ENCODE results near the gene ARL5C.
"Not testable (repeated sequence)": the region's sequence is repeated elsewhere in the genome, so short reads cannot be mapped to it uniquely, and the experiment has no call there.

Gene ARL5C

DNA sequence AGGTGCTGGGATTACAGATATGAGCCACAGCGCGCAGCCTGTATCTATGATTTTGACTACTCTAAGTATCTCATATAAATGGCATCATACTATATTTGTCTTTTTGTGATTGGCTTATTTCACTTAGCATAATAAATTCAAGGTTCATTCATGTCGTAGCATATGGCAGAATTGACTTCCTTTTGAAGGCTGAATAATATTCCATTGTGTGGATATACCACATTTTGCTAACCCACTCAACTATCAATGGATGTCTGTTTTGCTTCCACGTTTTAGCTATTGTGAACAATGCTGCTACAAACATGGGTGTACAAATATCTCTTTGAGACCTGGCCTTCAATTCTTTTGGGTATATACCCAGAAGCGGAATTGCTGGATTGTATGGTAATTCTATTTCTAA lies 24.7 kb downstream of the ARL5C start:
- no peak for DNase-seq (ENCODE audit: low read depth)

DNA sequence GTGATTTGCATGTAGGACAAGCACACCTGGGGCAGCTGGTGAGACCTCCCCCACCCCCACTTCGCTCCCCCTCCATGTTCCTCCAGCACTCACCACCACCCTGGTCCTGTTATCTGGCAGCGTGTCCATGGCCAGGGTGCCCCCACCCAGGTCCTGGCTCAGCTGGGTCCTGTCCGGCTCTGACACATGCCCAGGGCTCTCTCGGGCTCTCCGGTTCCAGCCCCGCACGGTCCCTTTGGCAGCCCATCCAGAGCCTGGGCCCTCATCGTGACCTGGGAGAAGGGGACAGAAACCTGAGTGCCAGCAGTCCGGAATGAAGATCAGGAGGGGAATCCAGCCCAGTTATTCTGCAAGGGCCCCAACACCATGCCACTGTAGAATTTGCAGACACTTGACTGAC lies 26.4 kb downstream of the ARL5C start:
- DNase-seq (ENCODE audit: low read depth), result no peak

DNA sequence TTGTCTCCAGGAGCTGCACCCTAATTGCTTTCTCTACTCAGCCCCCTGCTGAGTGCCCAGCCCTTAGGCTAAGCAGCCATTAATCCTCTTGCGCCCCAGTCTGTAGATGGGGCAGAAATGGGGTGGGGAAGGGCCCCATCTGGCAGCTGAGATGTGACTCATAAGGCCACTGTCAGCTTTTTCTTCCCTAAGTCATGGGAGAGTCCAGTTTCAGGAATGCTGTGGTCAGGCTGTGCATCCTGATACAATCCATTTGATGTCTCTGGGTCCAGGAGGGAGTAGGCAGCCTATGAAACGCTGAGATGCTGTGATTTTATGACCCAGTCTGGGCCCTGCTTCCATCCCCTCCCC lies 26.8 kb downstream of the ARL5C start:
- DNase-seq (ENCODE audit: low read depth), result peak; percentile 60

DNA sequence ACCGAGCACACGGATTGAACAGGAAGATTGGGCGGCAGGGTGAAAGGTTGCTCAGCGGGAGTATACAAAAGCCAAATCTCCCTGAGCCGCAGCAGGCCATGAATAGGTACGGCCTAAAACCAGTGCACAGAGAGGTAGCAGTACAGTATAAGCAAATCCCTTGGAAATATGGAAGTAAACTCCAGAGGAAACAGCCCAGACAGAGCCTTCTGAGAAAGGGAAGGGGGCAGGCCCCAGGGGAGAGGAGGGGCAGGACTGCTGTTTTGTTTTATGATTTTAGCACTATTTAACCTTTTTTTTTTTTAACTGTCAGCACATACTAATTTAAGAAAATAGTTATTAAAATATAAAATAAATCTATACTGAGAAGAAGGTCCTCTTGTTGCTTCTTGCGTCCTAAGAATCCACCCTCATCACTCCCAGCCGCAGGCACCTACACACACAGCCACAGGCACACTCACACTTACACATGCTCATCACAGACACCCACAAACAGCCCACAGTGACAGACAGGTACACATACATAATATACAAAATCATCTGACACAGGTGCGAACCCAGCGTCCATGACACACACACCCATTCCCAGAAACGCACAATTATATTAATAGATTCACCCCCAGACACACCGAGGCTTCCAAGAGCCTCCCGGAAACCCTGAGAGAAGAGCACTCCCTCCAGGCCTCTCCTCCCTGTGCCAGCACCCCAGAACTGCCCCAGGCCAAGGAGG lies 27.4 kb downstream of the ARL5C start:
- no peak for DNase-seq (ENCODE audit: low read depth)

DNA sequence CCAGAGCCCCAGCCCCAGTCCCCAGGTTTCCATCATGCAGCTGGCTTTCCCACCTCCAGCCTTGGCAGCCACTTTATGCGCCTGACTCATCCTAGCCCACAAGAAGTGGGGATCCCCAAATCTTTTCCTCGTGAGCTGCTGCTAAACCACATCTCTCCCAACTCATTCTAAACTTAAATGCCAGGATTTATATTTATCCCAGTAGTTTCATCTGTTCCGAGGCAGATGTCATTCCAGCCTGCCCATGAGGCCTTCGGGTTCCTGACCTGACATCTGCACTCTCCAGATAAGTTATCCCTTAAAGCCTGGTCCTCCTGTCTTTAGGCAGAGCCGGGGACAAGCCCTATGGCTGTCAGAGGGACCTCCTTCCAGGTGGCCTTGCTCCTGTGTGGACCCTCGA lies 31.1 kb downstream of the ARL5C start:
- DNase-seq (ENCODE audit: low read depth), result no peak

DNA sequence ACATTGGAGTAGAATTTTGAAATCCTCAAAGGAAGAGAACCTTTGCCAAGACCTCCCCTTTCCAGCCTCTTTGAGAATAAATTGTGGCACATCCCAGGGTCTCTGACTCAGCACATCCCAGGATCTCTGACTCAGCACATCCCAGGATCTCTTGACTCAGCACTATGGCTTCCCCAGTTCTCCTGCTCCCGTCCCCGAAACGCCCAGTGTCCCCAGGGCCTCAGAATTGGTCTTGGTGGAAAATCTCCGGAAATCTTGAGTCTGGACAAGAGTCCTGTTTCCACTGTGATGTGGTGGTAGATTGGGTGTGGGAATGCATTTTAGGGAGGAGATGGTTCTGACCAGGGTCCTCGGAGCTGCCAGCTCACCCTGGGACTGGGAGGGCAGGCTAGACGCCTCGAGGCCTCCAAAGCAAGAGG lies 33.8 kb downstream of the ARL5C start:
- DNase-seq (ENCODE audit: low read depth), result no peak

DNA sequence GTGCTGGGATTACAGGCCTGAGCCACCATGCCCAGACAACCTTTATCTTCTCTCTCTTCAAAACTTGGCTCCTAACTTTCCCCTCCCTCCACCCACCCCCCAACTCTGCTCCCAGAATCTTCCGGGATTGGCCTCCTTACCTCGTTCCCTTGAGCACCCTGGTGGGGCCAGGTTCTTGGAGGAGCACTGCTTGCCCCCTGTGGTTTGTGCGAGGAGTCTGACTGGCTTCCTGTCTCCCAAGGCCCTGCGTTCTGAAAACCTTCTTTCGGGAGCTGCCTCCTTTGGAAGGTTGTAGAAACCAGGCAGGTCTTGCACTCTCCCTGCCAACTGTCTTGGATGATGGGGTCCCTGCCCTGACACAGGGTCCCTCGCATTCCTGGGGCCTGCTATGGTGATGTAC lies 34.3 kb downstream of the ARL5C start:
- no peak for DNase-seq (ENCODE audit: low read depth)

DNA sequence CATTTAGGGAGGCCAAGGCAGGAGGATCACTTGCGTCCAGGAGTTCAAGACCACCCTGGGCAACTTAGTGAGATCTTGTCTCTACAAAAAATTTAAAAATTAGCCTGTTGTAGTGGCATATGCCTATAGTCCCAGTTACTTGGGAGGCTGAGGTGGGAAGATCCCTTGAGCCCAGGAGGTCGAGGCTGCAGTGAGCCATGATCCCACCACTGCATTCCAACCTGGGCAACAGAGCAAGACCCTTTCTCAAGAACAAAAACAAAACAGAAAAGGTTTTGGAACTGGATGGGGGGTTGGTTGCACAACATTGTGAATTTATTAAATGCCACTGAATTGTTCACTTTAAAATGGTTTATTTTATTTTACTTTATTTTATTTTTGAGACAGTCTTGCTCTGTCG lies 35.8 kb downstream of the ARL5C start:
- no peak for DNase-seq (ENCODE audit: low read depth)

DNA sequence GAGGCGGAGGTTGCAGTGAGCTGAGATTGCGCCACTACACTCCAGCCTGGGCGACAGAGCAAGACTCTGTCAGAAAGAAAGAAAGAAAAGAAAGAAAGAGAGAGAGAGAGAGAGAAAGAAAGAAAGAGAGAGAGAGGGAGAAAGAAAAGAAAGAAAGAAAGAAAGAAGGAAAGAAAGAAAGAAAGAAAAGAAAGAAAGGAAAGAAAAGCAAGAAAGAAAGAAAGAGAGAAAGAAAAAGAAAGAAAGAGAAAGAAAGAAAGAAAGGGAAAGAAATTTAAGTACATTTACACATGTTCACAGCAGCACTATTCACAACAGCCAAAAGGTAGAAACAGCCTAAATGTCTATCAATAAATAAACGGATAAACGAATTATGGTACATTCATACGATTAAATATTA lies 36.4 kb downstream of the ARL5C start:
- not testable (repeated sequence) for DNase-seq (ENCODE audit: low read depth)

DNA sequence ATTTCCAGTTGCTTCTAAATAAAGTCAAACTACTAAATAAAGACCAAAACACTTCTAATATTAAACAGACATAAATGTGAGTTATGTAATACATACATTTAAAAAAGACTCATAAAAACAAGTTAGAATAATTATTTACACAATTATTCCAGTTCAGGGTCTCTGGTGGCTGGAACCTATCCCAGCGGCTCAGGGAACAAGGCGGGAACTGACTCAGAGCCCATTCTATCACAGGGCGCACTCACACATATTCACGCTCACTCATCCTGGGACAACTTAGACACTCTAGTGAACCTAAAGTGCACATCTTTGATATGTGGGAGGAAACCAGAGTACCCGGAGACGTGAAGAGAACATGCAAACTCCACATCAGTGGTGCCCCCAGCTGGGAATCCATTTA lies 39.5 kb downstream of the ARL5C start:
- DNase-seq (ENCODE audit: low read depth), result no peak

DNA sequence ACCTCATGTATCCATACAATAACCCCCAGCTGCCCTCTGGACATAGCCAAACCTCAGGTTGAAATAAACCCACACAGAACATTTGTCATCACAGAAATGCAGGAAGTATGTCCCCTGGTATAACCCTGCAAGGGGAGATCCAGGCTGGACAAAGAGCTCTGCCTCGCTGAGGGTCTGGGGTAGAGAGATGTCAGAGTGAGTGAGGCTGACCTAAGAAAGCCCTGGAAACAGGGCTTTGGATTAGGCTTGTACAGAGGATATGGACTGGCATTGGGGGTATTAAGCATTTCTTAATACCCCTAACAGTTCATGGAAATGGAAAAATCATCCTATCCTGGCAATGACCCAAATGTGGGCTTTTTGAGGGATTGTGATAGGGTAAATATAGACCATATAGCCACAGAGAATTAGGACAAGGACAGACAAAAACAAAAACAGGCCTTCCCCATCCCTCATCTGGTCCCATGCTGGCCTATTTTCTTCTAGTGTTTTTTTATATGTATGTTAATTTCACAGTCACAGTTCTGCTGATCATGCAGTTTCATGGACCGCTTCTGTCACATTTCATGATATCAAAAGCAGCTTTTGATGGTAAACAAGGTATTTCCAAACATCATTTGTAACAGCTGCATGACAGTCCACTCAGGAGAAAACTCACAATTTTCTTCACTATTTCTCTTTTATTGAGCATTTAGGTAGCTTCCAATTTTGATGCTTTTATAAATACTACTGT lies 40.7 kb downstream of the ARL5C start:
- DNase-seq (ENCODE audit: low read depth), result no peak

DNA sequence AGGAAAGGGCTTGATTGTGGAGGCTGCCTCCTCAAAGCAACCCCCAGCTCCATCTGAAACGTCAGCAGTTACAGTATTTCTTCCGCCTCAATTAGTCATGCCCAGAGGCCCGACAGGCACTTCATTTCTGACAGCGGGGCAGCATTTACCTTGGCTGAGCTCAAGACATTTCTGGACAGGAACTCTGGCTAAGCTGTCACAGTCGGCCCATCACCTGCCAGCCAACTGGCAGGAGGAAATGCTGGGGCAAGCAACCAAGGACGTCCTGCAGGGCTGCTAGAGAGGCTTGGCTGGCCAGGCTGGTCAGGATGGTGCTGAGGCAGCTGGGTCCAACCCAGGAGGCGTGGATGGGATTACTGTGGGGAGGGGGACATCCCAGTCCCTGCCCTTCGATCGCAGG lies 42.3 kb downstream of the ARL5C start:
- DNase-seq (ENCODE audit: low read depth), result no peak

DNA sequence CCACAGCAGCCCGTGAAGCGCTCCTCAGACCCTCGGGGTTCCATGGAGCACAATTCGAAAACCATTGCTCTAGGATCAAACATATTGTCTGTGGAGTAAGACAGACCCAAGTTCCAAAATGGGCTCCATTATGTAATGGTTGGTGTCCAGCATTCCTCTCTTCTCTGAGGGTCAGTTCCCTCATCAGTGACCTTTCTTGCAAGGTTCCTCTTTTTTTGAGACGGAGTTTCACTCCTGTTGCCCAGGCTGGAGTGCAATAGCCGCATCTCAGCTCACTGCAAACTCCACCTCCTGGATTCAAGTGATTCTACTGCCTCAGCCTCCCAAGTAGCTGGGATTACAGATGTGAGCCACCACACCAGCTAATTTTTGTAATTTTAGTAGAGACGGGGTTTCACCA lies 43.0 kb downstream of the ARL5C start:
- DNase-seq (ENCODE audit: low read depth), result no peak

DNA sequence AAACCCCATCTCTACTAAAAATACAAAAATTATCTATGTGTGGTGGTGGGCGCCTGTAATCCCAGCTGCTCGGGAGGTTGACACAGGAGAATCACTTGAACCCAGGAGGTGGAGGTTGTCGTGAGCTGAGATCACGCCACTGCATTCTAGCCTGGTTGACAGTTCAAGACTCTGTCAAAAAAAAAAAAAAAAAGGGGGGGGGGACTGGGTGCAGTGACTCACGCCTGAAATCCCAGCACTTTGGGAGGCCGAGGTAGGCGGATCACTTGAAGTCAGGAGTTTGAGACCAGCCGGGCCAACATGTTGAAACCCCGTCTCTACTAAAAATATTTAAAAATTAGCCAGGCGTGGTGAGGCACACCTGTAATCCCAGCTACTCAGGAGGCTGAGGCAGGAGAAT lies 44.0 kb downstream of the ARL5C start:
- DNase-seq (ENCODE audit: low read depth), result not testable (repeated sequence)

DNA sequence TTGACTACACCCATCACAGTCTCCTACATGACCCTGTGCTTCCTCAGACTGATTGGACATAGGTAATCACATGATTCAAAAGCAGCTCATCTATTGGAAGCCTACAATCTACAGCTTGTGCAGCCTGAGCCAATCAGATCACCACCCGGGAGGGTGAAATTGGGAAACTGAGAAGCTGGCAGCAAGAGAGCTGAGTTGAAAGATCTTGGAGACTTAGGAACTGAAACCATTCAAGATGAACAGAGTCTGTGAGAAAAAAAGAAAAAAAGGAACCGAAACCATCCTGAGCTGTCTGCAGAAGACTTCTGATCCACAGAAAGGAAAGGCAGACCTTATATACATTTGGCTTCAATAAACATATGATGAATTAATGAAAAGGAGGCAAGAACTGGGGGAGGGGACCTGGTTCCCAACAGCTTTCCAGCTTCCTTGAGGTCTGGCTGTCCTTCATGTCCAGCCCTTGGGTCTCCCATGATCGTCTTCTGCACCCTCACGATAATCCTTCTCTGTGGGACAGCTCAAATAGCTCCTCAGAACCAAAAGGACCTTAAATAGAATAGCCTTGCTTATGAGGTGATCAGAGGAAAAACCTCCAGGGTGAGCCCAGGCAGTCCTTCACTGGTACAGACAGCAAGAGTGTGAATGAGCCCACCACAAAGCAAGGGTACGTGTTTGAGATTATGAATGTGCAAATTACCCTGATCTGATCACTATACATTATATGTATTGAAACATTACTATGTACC lies 47.1 kb downstream of the ARL5C start:
- no peak for DNase-seq (ENCODE audit: low read depth)

DNA sequence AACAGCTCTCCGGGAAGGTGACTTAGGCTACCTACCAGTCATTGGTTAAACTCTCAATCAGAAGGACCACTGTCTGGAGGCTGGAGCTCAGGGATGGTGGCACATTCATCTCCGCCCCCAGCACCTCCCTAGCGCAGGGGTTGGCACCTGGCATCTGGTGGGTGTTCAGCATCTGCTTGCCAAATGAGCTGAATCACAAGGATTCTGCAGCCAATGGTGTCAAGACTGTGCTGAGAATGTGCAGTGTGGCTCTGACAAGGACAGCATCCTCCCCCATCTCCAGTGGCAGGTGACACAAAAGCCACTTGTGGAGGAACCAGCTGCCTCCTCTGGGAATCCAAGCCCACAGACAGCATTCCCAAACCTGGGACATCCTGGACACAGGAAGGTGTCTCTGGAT lies 49.7 kb downstream of the ARL5C start:
- DNase-seq (ENCODE audit: low read depth), result no peak

DNA sequence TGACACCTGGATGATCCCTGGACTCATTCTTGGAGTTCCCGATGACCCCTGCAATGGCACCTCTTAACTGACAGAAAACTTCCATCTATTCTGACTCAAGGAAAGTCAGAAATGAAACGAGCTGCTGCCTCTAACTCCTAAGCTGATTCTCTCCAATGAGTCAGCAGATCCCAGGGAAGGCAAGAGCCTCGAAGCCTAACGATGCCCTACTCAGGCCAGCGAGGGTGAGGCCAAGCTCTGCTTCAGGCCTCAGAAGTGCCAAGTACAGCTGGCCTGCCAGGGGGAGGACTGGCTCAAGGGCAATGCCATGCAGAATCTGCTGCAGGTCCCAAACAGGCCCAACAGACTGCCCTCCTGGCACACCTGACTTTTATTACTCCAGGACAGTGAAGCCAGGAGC lies 50.8 kb downstream of the ARL5C start:
- DNase-seq (ENCODE audit: low read depth), result no peak

DNA sequence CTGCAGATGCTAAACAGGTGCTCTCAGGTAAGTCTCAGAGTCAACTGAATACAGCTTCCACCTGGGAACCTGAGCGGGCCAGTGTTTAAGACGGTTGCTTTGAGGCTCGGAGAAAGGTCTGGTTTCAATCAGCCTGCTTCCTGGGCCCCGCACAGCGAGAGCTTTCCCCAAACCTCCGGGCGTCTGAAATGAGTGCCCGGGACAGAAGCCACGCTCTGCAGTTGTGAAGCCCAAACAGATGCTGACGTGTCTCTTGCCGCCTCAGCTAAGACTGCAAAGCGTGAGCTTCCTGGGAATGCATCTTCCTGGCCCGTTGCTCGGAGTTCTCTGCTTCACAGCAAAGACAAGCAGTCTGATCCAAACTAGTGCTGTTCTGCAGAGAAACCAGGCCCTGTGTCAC lies 51.2 kb downstream of the ARL5C start:
- no peak for DNase-seq (ENCODE audit: low read depth)

DNA sequence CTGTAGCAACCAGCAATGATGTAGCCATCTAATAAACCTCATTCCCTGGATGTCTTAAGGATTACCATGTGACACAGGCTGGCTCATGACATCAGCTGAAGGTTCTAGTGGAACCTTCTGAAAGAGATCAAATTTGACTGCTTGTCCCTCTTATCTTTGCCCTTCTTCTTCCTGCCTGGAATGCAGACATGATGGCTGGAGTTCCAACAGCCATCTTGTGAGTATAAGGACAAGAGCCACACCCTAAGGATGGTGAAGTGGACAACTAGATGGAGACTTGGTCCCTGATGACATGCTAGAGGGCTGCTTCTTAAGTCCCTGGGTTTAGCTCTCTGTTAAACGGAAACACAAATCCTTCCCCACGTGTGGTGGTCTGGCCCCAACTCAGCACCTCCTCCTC lies 52.1 kb downstream of the ARL5C start:
- DNase-seq (ENCODE audit: low read depth), result no peak

DNA sequence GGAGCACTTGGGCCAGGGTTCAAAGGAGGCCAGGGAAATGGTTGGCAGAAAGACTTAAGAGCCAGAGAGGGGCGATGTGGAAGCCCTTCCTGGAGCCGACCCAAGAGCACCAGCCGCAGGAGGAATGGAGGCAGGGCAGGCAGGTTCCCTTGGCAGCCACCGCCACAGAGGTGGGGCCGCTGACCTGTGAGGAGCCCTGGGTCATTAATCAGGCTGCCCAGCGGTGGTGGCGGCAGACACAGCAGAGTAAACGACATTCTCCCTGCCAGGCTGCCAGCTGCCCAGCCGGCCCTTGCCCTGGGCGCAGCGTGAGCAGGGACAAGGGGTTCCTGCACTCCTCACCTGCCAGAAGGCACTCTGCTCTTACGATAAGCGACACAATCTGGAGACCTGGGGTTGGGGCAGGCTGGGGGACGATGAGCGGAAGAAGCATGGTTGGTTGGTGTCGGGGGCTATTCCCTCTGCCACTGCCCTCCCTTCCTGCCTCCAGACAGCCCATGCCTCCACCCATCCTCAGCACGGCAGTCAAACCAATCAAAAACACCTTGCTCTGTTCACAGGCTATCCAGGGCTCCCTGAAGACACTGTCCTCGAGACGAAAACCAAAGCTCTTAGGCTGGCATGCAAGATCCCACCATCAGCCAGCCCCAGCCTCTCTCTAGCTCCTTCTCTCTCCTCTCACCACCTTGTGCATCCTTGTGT lies 55.4 kb downstream of the ARL5C start:
- no peak for DNase-seq (ENCODE audit: low read depth)

DNA sequence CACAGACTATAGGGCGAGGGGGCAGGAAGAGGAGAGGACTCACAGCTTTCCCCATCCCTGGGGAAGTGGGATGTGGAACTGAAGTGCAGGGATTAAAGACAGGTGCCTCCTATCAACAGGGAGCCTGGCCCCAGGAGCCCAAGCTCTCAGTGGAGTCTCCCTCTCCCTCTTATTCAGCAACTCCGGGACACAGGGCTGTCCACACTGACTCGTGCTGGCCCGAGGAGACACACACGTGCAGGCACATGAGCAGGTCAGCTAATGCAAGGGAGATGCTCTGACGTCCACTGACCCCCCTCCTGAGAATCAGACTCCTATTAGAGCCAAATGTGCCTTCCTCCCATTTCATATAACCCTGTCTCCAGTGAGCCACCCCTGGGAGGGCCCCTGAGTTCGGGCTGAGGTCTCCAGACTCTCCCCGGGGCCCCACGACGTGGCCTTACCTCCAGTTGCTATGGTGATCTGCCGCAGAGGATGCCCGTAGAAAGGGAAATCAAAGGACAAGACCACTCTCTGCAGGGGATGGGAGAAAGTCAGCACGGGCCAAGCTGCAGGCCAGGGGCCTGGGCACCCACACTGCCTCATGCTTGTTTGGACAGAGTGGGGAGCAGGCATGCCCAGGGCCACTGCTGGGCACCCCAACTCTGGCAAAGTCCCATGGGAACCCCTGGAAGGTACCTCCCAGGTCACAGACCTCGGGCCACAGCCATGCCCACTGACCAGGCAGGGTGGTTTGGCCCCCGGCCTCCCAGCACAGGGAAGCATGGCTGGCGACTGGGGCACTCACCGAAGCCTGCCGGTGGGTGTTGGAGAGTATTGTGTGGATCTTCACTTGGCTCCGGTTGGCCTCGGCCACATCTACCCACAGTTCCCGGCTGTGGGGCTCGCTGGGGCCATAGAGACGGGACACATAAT lies 57.2 kb downstream of the ARL5C start:
- DNase-seq (ENCODE audit: low read depth), result no peak

DNA sequence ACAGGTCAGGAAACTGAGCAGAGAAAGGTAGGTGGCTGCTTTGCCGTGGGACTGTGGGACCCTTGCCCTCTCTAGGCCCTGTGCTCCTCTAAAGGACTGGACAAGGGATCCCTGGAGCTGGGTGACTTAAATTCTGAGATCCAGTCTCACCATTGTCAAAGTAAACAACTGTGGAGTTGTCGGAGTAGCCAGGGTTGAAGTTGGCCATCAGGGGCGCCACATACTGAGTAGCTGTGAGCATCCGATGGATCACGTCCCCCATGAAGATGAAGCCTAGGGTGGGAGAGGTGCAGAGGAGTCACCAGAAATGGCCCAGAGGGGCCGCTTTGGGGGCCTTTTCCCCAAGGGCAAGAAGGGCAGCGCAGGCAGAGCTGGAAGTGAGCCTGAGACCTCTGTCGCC lies 58.0 kb downstream of the ARL5C start:
- DNase-seq (ENCODE audit: low read depth), result no peak
